Measurements from ENCODE around the gene ODR4.

DNA sequence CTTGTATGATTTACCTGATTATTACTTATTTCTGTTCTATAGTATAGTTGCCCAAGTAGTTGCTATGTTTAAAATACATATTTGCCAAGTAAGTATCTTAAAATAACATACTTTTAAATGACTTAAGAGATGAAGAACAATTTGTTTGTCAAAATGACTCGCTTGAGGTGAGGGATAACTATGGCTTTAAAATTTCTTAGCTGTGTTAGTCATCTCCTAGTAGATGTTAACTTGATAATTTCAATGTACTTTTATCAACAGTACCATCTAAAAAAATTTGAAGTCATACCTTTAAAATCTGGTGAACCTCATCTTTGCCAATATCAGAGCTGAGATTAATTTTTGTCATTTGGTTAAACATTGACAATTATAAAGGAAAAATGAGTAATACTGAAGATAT, 37.7 kb downstream of the ODR4 start:
- no peak for TF ChIP-seq L3MBTL2 (conservative IDR thresholded peaks at IDR 0.05)
- no peak for TF ChIP-seq CTBP1 (IDR thresholded peaks at IDR 0.05; ENCODE audit: borderline replicate concordance)
- TF ChIP-seq HDGF (IDR thresholded peaks at IDR 0.05; ENCODE audit: borderline replicate concordance): no peak
- no peak for TF ChIP-seq TARDBP (IDR thresholded peaks at IDR 0.05)
- no peak for TF ChIP-seq FOXM1 (IDR thresholded peaks at IDR 0.05; ENCODE audit: borderline replicate concordance)
- no peak for TF ChIP-seq FOXA1 (IDR thresholded peaks at IDR 0.05)

All from HEK293T (cell line).